Lower leg skin (tissue), 4 donors: Measurements from ENCODE around the gene ATRN. TPM values are rescaled to one million over a fixed set of nuclear protein-coding genes. Genes with fewer than 3 reads are reported as not detected.

Experiments
- DNase-seq, 2 donors: peaks; one replicate each; pipeline ENCODE4 v3.0.0-alpha.2; 2019; ENCODE audit warnings: low spot score in 2 of 2
- H3K4me3 ChIP-seq: fragments of 200-600 bp; sonication (generic); 2 replicates; pipeline ENCODE4 v1.5.1; 2017; ENCODE audit warnings: mild to moderate bottlenecking, low read depth; ENCODE audit not compliant: poor library complexity, severe bottlenecking
- POLR2A ChIP-seq, 2 donors: fragments of 450-650 bp; IDR thresholded peaks; one replicate each; pipeline ENCODE4 v1.6.1; 2016 to 2017; ENCODE audit warnings: antibody characterized with exemption in 2 of 2, mild to moderate bottlenecking in 1 of 2, moderate library complexity in 1 of 2
- WGBS, 2 donors: methylation state at CpG; one replicate each; pipeline ENCODE4 v1.1.5; 2018; 5-methylcytosine and 5-hydroxymethylcytosine counted together
- intact Hi-C: fragments of 100-400 bp; cut with DNase I; formaldehyde crosslinking; loops from one replicate; pipeline ENCODE4 v1.15.0; 2023; ENCODE audit warnings: low total_unique reads
- total RNA-seq, 4 donors: library from RNA; depleted of rRNA; stranded (reverse); fragments of >200 nt; gene quantifications; one replicate each; pipeline ENCODE4 v1.1.0, GENCODE V29; 2016
- TF ChIP-seq, protein P1 (sequence below), 3 donors: fragments of 450-650 bp; IDR thresholded peaks; one replicate each; pipeline ENCODE4 v1.5.1; 2016; ENCODE audit warnings: antibody characterized with exemption in 3 of 3, mild to moderate bottlenecking in 3 of 3, moderate library complexity in 2 of 3

The ATRN gene
- total RNA-seq, 4 donors from 2014 or later: 18.2 to 34.6 (median 28.4) TPM

DNA sequence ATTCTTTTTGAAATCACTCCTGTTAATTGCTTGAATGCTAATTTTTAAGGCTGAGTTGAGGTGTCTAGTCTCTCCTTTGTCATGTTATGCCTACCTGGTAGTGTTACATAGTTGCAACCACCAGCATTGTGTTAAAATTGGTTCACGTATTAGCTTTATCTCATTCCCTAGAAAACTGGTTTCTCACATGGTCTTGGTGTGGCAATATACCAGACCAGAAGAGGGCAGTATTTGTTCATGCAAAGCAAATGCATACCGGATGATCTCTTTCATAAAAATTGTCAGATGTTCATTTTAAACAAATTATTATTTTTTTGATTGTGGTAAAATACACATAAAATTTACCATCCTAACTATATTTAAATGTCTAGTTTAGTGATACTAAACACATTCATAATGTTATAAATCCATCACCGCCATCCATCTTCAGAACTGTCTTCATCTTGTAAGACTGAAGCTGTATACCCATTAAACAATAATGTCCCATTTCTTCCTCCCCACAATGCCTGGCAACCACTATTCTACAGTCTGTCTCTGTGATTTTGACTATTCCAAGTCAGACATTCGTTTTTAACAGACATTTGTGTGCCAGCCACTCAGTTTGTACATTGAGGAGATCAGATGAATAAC is 92.8 kb downstream of the ATRN start:
- intact Hi-C loops: no loop called here
- DNase-seq: no peak

DNA sequence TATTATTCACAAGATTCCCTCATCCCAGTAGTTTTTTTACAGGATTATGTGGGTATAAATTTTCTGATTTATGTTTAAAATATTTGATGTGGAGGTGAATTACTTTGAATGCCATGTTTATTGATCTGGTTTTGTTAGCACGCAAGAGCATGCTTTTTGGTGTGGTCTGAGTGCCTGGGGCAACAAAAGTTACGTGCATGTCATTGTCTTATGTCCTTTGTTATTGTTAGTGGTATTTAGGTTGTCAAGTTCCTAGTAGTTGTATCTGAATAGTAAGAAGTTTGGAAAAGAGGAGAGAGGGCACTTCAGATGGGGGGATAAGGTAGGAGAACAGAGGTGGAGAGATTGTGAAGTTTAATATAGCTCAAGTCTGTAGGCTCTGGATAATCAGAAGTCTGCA is 95.0 kb downstream of the ATRN start:
- no peak for TF ChIP-seq POLR2A (IDR thresholded peaks at IDR 0.05)
- TF ChIP-seq, protein P1, sequence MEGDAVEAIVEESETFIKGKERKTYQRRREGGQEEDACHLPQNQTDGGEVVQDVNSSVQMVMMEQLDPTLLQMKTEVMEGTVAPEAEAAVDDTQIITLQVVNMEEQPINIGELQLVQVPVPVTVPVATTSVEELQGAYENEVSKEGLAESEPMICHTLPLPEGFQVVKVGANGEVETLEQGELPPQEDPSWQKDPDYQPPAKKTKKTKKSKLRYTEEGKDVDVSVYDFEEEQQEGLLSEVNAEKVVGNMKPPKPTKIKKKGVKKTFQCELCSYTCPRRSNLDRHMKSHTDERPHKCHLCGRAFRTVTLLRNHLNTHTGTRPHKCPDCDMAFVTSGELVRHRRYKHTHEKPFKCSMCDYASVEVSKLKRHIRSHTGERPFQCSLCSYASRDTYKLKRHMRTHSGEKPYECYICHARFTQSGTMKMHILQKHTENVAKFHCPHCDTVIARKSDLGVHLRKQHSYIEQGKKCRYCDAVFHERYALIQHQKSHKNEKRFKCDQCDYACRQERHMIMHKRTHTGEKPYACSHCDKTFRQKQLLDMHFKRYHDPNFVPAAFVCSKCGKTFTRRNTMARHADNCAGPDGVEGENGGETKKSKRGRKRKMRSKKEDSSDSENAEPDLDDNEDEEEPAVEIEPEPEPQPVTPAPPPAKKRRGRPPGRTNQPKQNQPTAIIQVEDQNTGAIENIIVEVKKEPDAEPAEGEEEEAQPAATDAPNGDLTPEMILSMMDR (IDR thresholded peaks at IDR 0.05): no peak
- DNase-seq: no peak
- 60 to 89% methylated on average over 2 of the region's 2 CpGs for WGBS, 2 donors
- intact Hi-C loops: no loop called here
- H3K4me3 ChIP-seq: no peak overlapping the region

More for the DNA sequence above, 92.8 kb downstream of the ATRN start:
- no peak overlapping the region for H3K4me3 ChIP-seq
- 55% methylated on average over 4 of the region's 4 CpGs for WGBS, 2 donors
- TF ChIP-seq, protein P1 (IDR thresholded peaks at IDR 0.05): no peak
- no peak for TF ChIP-seq POLR2A (IDR thresholded peaks at IDR 0.05)

DNA sequence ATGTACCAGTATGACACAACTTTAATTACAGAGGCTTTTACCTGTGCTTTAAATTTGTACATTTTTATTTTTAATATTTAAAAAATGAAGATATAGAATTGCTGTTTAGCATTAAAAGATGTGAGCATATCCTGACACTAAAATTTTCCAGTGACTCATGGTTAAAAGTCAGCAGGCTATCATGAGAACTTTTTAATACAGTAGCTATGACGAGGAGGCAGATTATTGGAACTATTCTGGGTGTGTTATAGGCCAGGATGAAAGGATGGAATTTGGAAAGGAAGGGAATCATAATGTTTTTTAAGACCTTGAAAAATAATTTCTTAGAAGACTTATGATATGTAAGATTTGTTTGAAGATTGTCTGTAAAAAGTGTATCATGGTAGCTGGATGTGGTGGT is 101.3 kb downstream of the ATRN start:
- DNase-seq: no peak
- TF ChIP-seq POLR2A (IDR thresholded peaks at IDR 0.05): no peak
- TF ChIP-seq, protein P1 (IDR thresholded peaks at IDR 0.05): no peak
- intact Hi-C loops: no loop called here
- 70 to 71% methylated on average over 1 of the region's 1 CpG for WGBS, 2 donors
- no peak overlapping the region for H3K4me3 ChIP-seq

DNA sequence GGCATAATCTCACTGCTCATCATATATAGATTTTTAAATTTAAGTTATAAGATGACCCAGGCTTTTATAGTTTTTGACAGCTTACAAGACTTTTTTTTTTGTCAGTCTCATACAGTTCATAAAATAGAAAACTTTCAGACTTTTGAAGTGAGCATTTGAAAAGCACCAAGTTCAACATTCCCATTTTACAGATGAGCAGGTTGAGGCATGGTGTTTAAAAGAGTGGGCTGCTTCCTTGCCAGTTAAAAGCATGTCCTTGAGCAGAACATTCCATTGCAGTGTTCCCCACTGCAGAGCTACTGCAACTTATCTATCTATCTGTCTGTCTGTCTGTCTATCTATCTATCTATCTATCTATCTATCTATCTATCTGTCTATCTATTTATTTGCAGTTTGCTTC is 105.5 kb downstream of the ATRN start:
- no peak for TF ChIP-seq POLR2A (IDR thresholded peaks at IDR 0.05)
- H3K4me3 ChIP-seq: no peak overlapping the region
- intact Hi-C loops: no loop called here
- no peak for DNase-seq

DNA sequence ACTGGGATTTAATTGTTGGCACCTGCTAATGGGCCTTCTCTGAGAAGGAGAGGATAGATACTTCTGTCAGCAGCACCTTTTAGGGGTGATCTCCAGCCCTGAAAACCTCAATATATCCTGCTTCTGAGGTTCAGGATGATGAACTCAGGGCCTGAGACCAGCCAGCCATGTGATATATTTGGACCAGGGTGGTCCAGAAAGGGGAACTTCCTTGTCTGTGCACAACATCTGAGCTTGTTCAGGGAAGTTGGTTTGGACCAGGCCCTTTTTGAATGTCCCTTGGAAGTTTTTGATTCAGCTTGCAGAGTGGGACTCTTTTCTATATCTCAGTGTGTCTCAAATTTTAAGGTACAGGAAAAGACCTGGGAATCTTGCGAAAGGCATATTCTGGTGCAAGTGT is 106.5 kb downstream of the ATRN start:
- 95 to 100% methylated on average over 1 of the region's 1 CpG for WGBS, 2 donors
- no peak for DNase-seq
- TF ChIP-seq, protein P1 (IDR thresholded peaks at IDR 0.05): no peak
- TF ChIP-seq POLR2A (IDR thresholded peaks at IDR 0.05): no peak
- H3K4me3 ChIP-seq: no peak overlapping the region
- intact Hi-C loops: no loop called here

DNA sequence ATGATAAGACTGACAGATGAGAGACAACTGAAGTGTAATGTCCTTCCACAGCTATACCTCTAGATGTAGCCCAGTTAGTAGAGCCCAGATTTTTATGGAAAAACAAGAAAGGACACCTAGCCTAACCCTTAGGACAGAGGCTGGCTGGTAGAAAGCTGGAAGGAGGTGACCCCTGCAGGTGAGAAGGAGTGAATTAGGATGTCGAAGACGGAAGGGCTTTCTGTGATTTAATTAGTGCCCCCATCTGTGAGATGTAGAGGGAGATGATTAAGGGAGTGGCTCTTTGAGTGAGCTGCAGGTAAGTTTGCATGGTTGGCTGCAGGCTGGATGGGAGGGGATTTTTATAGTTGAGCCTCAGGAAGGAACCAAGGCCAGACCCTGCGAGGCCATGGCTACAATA is 109.6 kb downstream of the ATRN start:
- H3K4me3 ChIP-seq: no peak overlapping the region
- 90 to 96% methylated on average over 3 of the region's 3 CpGs for WGBS, 2 donors
- DNase-seq: no peak
- TF ChIP-seq, protein P1 (IDR thresholded peaks at IDR 0.05): no peak
- TF ChIP-seq POLR2A (IDR thresholded peaks at IDR 0.05): no peak
- intact Hi-C loops: no loop called here
